ENCODE measurements around the gene FBXO44.

The FBXO44 gene

DNA sequence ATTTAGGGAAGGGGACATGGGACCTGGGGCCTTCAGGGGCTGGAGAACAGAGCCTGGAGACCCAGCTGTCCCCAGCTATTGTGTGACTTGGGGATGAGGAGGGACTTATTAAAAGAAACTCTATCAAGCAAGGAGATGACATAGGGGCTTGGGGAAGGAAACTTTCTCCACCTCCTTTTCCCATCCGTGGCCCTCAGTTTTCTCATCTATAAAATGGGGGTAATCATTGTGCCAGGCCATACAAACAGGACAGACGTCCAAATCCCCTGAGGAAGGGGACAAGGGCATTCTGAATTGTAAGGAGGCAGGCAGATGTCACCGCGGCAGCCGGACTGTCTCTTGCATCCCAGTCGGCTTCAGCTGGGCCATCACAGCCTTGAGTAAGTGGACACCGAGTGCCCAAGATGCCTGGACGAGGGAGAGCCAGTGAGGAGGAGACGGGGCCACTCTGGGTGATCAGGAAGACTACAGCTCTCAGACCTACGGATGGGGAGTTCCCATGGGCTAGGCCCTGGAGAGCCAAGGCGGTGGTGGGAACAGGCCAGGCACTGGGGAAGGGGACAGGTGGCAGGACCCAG is 2.4 kb upstream of the FBXO44 start:
- CTCF ChIA-PET = interaction anchor here (0.6 to 3.0 kb wide), 7 partner anchors 9 to 615 kb away, joined by 3 to 12 read pairs (median 4); partner anchors contain the start of gene FBXO6
- Histone ChIP-seq H3K9me3 (ENCODE audit: control insufficient read depth, insufficient read depth, low read depth, low read length) (no peaks in the 10 kb centered on the region), H3K36me3 (ENCODE audit: control insufficient read depth in 2 of 2, insufficient read depth in 1 of 2, low read length in 2 of 2) (peaks cover 2 to 15% of the 10 kb centered on the region in 2 experiments; a peak in 2 of 3 replicates), H3K4me3 (ENCODE audit: low read depth, low read length) (no peak overlapping the region), H3K4me1 (ENCODE audit: control insufficient read depth, insufficient read depth, low read length) (no peaks in the 10 kb centered on the region), H3K27ac (ENCODE audit: extremely low read depth, low read depth, low read length) (no peak overlapping the region)
- TF ChIP-seq ZNF354C (tag by site-specific recombination; IDR thresholded peaks at IDR 0.05; ENCODE audit: borderline replicate concordance, low read depth) (no peak), SP3 (tag by site-specific recombination; IDR thresholded peaks at IDR 0.05) (no peak), ZNF555 (tag by site-specific recombination; conservative IDR thresholded peaks at IDR 0.05) (no peak), ZNF571 (tag by site-specific recombination; IDR thresholded peaks at IDR 0.05) (no peak), ZNF549 (tag by site-specific recombination; IDR thresholded peaks at IDR 0.05) (no peak), ZNF394 (tag by site-specific recombination; IDR thresholded peaks at IDR 0.05; ENCODE audit: borderline replicate concordance) (no peak), FEZF1 (tag by site-specific recombination; IDR thresholded peaks at IDR 0.05) (no peak), ZSCAN16 (tag by site-specific recombination; IDR thresholded peaks at IDR 0.05) (no peak), GLI2 (tag by site-specific recombination; IDR thresholded peaks at IDR 0.05; ENCODE audit: borderline replicate concordance, low read depth) (no peak), SP2 (tag by site-specific recombination; IDR thresholded peaks at IDR 0.05) (no peak), ZNF24 (tag by site-specific recombination; IDR thresholded peaks at IDR 0.05) (no peak), YY2 (tag by site-specific recombination; IDR thresholded peaks at IDR 0.05) (no peak), ZFP3 (tag by site-specific recombination; IDR thresholded peaks at IDR 0.05; ENCODE audit: low read depth) (no peak), ZIC2 (tag by site-specific recombination; IDR thresholded peaks at IDR 0.05) (no peak), ZFP69B (tag by site-specific recombination; IDR thresholded peaks at IDR 0.05) (no peak)
- TF ChIP-seq, protein P1, sequence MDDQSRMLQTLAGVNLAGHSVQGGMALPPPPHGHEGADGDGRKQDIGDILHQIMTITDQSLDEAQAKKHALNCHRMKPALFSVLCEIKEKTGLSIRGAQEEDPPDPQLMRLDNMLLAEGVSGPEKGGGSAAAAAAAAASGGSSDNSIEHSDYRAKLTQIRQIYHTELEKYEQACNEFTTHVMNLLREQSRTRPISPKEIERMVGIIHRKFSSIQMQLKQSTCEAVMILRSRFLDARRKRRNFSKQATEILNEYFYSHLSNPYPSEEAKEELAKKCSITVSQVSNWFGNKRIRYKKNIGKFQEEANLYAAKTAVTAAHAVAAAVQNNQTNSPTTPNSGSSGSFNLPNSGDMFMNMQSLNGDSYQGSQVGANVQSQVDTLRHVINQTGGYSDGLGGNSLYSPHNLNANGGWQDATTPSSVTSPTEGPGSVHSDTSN (CRISPR knock-in tag; IDR thresholded peaks at IDR 0.05) = no peak
- TF ChIP-seq, protein P2, sequence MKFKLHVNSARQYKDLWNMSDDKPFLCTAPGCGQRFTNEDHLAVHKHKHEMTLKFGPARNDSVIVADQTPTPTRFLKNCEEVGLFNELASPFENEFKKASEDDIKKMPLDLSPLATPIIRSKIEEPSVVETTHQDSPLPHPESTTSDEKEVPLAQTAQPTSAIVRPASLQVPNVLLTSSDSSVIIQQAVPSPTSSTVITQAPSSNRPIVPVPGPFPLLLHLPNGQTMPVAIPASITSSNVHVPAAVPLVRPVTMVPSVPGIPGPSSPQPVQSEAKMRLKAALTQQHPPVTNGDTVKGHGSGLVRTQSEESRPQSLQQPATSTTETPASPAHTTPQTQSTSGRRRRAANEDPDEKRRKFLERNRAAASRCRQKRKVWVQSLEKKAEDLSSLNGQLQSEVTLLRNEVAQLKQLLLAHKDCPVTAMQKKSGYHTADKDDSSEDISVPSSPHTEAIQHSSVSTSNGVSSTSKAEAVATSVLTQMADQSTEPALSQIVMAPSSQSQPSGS (tag by site-specific recombination; IDR thresholded peaks at IDR 0.05; ENCODE audit: low read depth) = no peak
- TF ChIP-seq, protein P3, sequence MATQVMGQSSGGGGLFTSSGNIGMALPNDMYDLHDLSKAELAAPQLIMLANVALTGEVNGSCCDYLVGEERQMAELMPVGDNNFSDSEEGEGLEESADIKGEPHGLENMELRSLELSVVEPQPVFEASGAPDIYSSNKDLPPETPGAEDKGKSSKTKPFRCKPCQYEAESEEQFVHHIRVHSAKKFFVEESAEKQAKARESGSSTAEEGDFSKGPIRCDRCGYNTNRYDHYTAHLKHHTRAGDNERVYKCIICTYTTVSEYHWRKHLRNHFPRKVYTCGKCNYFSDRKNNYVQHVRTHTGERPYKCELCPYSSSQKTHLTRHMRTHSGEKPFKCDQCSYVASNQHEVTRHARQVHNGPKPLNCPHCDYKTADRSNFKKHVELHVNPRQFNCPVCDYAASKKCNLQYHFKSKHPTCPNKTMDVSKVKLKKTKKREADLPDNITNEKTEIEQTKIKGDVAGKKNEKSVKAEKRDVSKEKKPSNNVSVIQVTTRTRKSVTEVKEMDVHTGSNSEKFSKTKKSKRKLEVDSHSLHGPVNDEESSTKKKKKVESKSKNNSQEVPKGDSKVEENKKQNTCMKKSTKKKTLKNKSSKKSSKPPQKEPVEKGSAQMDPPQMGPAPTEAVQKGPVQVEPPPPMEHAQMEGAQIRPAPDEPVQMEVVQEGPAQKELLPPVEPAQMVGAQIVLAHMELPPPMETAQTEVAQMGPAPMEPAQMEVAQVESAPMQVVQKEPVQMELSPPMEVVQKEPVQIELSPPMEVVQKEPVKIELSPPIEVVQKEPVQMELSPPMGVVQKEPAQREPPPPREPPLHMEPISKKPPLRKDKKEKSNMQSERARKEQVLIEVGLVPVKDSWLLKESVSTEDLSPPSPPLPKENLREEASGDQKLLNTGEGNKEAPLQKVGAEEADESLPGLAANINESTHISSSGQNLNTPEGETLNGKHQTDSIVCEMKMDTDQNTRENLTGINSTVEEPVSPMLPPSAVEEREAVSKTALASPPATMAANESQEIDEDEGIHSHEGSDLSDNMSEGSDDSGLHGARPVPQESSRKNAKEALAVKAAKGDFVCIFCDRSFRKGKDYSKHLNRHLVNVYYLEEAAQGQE (tag by site-specific recombination; IDR thresholded peaks at IDR 0.05) = no peak
- TF ChIP-seq, protein P4, sequence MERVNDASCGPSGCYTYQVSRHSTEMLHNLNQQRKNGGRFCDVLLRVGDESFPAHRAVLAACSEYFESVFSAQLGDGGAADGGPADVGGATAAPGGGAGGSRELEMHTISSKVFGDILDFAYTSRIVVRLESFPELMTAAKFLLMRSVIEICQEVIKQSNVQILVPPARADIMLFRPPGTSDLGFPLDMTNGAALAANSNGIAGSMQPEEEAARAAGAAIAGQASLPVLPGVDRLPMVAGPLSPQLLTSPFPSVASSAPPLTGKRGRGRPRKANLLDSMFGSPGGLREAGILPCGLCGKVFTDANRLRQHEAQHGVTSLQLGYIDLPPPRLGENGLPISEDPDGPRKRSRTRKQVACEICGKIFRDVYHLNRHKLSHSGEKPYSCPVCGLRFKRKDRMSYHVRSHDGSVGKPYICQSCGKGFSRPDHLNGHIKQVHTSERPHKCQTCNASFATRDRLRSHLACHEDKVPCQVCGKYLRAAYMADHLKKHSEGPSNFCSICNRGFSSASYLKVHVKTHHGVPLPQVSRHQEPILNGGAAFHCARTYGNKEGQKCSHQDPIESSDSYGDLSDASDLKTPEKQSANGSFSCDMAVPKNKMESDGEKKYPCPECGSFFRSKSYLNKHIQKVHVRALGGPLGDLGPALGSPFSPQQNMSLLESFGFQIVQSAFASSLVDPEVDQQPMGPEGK (tag by site-specific recombination; IDR thresholded peaks at IDR 0.05) = no peak
- POLR2A ChIA-PET = no interaction called here
